Dermis microvascular lymphatic vessel endothelial cell (primary cell): ENCODE results near the gene RPL15. TPM values are rescaled to one million over a fixed set of nuclear protein-coding genes. Genes with fewer than 3 reads are reported as not detected.
"Not testable (repeated sequence)": the region's sequence is repeated elsewhere in the genome, so short reads cannot be mapped to it uniquely, and the experiment has no call there.

Experiments
- DNase-seq, 2 donors: peaks; one replicate each; pipeline versions ENCODE4 v3.0.0 to v3.0.0-alpha.2; 2010; ENCODE audit warnings: low read depth in 2 of 2
- total RNA-seq: library from RNA; depleted of rRNA; stranded (reverse); fragments of >200 nt; gene quantifications from 2 replicates; pipeline ENCODE4 v1.2.1, GENCODE V29; 2014

Gene RPL15
- total RNA-seq, 1 donor from 2014 or later: 2,042 TPM

GRCh38 chr3:23889386-23889785 lies 27.5 kb upstream of the RPL15 start:
- DNase-seq: no peak

GRCh38 chr3:23889950-23890349 lies 27.0 kb upstream of the RPL15 start:
- no peak for DNase-seq

GRCh38 chr3:23894254-23895061 lies 22.5 kb upstream of the RPL15 start:
- DNase-seq: no peak

- no peak for DNase-seq
Measured at GRCh38 chr3:23895181-23895580, 21.8 kb upstream of the RPL15 start.

GRCh38 chr3:23900744-23901143 lies 16.2 kb upstream of the RPL15 start:
- DNase-seq: no peak

- DNase-seq: no peak
Measured at GRCh38 chr3:23904545-23904944, 12.4 kb upstream of the RPL15 start.

GRCh38 chr3:23909341-23909740 lies 7.6 kb upstream of the RPL15 start:
- no peak for DNase-seq

- DNase-seq: no peak
Measured at GRCh38 chr3:23911397-23911796, 5.5 kb upstream of the RPL15 start.

- not testable (repeated sequence) for DNase-seq
Measured at GRCh38 chr3:23912335-23912734, 4.6 kb upstream of the RPL15 start.

GRCh38 chr3:23913182-23913581 lies 3.8 kb upstream of the RPL15 start:
- DNase-seq: no peak

- DNase-seq: no peak
Measured at GRCh38 chr3:23913873-23914743, 2.8 kb upstream of the RPL15 start.

- DNase-seq: peak in 1 of 2 donors; percentile 21
Measured at GRCh38 chr3:23915537-23916108, 1.3 kb upstream of the RPL15 start.

GRCh38 chr3:23916152-23916885 lies 613 bp upstream of the RPL15 start:
- no peak for DNase-seq

GRCh38 chr3:23917679-23918303 lies 859 bp downstream of the RPL15 start:
- DNase-seq: peak in 1 of 2 donors; percentile 66

GRCh38 chr3:23918331-23918730 lies 1.4 kb downstream of the RPL15 start:
- not testable (repeated sequence) for DNase-seq

GRCh38 chr3:23919628-23920027 lies 2.7 kb downstream of the RPL15 start:
- no peak for DNase-seq

GRCh38 chr3:23920151-23920655 lies 3.3 kb downstream of the RPL15 start:
- no peak for DNase-seq

GRCh38 chr3:23921052-23921511 lies 4.2 kb downstream of the RPL15 start:
- DNase-seq: no peak

- DNase-seq: peak in 1 of 2 donors; percentile 77
Measured at GRCh38 chr3:23923786-23924185, 6.9 kb downstream of the RPL15 start.

- DNase-seq: no peak
Measured at GRCh38 chr3:23926246-23926645, 9.3 kb downstream of the RPL15 start.

GRCh38 chr3:23926736-23927135 lies 9.8 kb downstream of the RPL15 start:
- peak in 1 of 2 donors; percentile 23 for DNase-seq
